ENCODE data around the gene CARM1.
A peak's percentile ranks its signal among the peaks of the same experiment; 100 is the strongest.
"Not testable (repeated sequence)": the region's sequence is repeated elsewhere in the genome, so short reads cannot be mapped to it uniquely, and the experiment has no call there.

The CARM1 gene

DNA sequence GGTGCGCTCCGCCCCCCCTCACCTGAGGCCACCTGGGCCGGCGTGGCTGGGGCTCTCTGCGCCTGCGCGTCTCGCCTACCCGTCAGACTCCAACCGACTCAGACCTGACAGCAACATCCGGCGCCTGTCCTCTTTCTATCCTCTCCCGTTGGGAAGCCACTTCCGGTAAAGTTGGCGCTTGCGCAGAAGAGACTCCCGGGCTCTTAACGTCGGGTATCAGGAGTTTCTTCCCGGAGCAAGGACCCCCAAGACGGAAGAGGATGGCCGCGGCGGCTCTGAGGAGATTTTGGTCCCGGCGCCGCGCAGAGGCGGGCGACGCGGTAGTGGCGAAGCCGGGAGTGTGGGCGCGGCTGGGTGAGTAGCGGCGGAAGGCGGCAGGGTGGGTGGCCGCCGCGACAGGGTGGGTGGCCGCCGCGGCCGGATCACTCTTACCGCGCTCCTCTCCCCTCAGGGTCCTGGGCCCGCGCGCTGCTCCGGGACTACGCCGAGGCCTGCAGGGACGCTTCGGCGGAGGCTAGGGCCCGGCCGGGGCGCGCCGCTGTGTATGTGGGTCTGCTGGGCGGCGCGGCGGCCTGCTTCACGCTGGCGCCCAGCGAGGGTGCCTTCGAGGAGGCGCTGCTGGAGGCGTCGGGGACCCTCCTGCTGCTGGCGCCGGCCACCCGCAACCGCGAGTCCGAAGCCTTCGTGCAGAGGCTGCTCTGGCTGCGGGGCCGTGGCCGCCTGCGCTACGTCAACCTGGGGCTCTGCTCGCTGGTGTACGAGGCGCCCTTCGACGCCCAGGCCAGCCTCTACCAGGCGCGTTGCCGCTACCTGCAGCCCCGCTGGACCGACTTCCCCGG is 57.4 kb downstream of the CARM1 start, which contains the start of the genes TIMM29 and YIPF2:
Gene TIMM29, plus strand, starts transcription at position 249 of the 839 bp plus-strand sequence. Its CDS starts 12 bp downstream, at position 261.
Gene YIPF2, minus strand, starts transcription at position 77 of the 839 bp plus-strand sequence. CDS start 229 bp downstream, outside the sequence.
- peak; percentile 95 for DNase-seq (ENCODE audit: low spot score)

DNA sequence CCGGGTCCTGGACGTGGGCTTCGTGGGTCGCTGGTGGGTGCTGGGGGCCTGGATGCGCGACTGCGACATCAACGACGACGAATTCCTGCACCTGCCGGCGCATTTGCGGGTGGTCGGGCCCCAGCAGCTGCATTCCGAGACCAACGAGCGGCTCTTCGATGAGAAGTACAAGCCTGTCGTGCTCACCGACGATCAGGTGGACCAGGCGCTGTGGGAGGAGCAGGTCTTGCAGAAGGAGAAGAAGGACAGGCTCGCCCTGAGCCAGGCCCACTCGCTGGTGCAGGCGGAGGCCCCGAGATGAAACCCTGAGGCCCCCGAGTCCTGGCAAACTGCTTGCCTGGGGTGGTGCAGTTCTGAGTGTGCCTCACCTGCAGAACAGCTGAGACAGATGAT is 58.0 kb downstream of the CARM1 start:
- DNase-seq (ENCODE audit: low spot score): no peak

DNA sequence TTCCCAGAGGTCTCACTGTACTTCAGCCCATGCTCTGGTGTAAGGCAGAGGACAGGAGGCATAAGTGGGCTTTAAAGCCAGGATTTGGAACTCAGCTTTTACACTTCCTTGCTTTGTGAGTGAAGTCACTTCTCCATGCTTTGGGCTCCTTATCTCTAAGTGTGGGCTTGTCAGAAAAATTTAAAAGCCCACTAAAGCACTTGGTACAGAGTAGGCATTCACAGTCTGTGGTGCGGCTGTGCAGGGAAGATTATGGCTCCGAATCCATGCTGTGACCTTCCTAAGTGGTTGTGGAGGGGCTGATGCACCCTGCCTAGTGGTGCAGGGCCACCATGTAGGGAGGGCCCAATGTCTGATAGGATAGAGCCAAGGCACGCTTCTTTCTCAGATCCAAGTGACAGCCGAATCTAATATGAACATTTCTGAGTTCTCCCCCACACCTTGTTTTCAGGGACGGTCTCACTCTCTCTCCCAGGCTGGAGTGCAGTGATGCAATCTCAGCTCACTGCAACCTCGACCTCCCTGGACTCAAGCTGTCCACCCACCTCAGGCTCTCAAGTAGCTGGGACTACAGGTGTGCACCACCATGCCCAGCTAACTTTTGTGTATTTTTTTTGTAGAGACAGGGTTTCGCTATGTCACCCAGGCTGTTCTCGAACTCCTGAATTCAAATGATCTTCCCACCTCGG is 64.2 kb downstream of the CARM1 start:
- no peak for DNase-seq (ENCODE audit: low spot score)

DNA sequence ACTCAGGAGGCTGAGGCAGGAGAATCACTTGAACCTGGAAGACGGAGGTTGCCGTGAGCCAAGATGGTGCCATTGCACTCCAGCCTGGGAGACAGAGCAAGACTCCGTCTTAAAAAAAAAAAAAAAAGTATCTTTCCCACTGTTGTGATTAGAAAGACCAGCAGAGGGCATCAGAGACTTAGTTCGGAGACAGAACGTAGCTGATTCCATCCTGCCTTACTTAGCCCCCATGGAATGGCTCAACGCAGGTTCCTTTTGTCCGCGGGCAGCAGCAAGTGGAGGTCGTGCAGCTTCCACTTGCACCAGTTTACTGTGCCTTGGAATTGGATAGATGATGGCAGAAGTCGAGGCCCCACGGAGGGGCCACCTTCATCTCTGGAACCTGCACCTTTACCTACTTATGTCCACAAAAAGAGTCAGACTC is 65.3 kb downstream of the CARM1 start:
- DNase-seq (ENCODE audit: low spot score): peak; percentile 46

DNA sequence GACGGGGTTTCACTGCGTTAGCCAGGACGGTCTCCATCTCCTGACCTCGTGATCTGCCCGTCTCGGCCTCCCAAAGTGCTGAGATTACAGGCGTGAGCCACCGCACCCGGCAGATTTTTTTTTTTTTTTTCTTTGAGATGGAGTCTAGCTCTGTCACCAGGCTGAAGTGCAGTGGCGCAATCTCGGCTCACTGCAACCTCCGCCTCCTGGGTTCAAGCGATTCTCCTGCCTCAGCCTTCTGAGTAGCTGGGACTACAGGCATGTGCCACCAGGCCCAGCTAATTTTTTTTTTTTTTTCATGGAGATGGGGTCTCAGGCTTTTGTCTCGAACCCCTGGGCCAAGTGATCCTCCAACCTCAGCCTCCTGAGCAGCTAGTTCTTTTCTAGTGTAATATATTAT is 70.3 kb downstream of the CARM1 start:
- DNase-seq (ENCODE audit: low spot score): not testable (repeated sequence)

DNA sequence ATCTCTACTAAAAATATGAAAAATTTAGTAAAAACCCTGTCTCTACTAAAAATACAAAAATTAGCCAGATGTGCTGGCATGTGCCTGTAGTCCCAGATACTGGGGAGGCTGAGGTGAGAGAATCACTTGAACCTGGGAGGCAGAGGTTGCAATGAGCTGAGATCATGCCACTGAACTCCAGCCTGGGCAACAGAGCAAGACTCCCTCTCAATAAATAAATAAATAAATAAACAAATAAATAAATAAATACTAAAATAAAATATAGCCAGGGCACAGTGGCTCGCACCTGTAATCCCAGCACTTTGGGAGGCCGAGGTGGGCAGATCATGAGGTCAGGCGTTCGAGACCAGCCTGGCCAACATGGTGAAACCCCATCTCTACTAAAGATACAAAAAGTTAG is 72.1 kb downstream of the CARM1 start:
- not testable (repeated sequence) for DNase-seq (ENCODE audit: low spot score)

DNA sequence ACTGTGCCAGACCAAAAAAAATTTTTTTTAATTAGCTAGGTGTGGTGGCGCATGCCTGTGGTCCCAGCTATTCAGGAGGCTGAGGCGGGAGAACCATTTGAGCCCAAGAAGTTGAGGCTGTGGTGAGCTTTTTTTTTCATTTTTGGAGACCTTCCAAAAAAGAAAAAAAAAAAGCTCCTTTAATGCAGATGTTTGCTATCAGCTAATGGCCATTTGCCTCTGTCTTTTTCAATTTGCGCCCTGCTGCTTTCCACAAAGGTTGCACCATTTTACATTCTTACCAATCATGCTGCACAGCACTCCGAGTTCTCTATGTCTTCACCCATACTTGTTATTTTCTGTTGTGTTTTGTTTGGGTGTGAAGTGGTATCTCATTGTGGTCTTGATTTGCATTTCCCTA is 73.9 kb downstream of the CARM1 start:
- DNase-seq (ENCODE audit: low spot score): no peak

DNA sequence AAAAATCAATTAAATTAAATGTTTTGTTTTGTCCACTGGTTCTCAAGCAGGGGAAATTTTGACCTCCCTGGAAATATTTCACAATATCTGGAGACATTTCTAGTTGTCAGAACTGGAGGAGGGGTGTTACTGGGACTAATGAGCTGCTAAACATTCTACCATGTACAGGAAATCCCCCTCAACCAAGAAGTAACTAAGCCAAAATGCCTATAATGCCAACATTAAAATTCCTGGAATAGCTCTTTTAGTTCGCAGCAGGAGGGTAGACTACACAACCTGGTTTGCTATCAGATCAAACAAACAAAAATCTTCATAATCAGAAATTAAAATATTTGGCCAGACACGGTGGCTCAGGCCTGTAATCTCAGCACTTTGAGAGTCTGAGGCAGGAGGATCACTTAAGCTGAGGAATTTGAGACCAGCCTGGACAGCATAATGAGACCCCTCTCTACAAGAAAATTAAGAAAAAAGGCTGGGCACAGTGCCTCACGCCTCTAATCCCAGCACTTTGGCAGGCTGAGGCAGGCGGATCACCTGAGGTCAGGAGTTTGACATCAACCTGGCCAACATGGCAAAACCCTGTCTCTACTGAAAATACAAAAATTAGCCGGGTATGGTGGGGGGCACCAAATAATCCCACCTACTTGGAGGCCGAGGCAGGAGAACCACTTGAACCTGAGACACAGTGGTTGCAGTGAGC is 75.8 kb downstream of the CARM1 start:
- DNase-seq (ENCODE audit: low spot score): no peak

DNA sequence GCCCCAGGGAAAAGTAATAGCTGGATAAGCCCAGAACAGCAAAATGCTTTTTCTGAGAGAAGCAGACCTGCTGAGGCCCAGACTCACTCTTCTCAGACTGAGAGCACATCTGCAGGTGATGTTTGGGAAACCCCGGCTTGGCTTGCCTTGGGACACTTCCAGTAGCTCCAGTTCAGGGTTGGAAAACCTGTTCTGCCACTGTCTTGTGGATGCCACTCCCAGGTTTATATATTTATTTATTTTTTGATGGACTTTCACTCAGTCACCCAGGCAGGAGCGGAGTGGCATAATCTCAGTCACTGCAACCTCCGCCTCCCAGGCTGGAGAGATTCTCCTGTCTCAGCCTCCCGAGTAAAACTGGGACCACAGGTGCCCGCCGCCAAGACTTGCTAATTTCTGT is 81.5 kb downstream of the CARM1 start:
- DNase-seq (ENCODE audit: low spot score): no peak

DNA sequence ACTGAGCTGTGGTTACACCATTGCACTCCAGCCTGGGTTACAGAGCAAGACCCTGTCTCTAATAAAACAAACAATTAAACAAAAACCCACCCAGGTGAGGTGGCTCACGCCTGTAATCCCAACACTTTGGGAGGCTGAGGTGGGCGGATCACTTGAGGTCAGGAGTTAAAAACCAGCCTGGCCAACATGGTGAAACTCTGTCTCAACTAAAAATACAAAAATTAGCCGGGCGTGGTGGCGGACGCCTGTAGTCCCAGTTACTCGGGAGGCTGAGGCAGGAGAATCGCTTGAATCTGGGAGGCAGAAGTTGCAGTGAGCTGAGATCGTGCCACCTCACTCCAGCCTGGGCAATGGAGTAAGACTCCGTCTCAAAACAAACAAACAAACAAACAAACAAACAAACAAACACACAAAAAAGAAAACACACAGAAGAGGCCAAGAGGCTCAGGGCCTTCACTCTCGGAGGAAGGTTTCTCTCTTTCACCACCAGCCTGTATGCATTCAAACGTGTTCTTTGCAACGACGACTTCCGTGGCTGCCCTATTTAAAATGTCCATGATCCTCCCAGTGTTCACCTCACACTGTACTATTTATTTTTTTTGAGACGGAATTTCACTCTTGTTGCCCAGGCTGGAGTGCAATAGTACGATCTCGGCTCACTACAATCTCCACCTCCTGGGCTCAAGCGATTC is 88.1 kb downstream of the CARM1 start:
- not testable (repeated sequence) for DNase-seq (ENCODE audit: low spot score)

DNA sequence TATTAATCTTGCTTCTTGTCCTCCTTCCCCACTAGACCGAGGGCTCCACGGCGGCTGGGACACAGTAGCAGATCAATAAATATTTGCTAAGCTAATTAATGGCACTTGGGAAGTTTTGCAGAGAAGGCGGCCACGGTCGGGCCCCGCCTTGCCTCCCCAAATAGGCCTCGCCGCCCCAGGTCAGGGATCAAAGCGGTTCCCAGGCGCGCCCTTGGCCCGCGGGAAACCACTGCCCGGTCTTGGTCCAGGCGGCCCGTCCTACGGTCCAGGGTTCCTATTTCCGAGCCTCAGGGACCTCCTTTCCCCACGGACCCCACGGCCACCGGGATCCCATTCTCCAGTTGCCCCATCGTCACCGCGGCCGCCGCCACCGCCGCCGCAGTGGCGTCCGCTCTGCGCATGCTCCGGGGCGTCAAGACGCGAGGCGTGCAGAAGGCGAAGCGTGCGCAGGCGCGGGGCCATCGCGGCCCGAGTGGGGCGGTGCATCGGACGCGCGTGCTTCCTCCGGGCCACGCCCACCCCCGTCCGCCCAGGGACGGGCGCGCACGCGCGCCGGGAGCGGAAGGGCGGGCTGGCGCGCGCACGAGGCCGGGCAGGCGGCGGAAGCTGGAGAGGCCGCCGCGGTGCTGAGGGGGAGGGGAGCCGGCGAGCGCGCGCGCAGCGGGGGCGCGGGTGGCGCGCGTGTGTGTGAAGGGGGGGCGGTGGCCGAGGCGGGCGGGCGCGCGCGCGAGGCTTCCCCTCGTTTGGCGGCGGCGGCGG is 89.1 kb downstream of the CARM1 start, which contains the start of gene SMARCA4:
Gene SMARCA4, plus strand, starts transcription at position 717 of the 759 bp plus-strand sequence. CDS start 23,122 bp downstream, outside the sequence.
- peak; percentile 98 for DNase-seq (ENCODE audit: low spot score)

DNA sequence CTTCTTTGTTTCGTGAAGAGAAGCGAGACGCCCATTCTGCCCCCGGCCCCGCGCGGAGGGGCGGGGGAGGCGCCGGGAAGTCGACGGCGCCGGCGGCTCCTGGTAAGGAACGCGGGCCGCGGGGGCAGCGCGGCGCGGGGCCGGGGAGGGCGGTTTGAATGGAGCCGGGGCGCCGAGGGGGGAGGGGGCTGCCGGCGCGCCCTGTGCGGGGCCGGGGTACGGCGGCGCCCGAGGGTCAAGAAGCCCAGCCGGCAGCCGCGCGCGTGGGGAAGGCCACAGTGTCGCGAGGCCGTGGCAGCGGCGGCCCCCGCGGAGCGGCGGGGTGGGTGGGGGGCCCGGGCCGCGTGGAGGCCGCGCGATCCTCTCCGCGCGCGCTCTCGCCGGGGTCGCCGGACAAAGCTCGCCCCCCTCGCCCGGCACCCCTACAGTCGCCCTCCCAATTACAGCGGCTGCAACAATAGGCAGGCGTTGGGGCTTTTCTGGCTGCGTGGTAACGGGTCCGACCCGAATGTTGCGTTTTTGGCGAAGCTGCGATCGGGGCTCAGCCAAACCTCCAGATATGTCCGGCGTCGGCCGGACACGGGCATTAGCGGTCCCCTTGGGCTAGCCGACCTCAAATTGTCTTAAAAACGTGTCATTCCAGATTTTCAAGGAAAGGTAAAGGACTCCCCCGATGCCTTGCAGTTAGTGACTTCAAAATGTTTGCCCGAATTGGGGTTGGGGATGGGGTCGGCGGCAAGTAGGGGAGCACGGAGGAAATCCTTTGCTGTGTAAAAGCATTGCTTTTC is 89.9 kb downstream of the CARM1 start:
- no peak for DNase-seq (ENCODE audit: low spot score)

DNA sequence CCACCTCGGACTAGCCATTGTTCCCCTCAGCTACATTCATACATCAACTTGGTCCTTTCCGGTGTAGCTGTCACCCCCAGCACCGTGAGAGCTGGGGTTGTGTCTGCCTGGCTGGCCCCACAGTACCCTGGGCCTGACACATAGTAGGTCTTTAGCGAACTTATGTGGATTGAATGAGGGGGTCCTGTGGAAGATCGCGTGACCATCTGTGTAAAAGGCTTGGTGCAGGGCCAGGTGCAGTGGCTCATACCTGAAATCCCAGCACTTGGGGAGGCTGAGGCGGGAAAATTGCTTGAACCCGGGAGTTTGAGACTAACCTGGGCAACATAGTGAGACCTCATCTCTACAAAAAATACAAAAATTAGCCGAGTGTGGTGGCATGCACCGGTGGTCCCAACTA is 91.5 kb downstream of the CARM1 start:
- no peak for DNase-seq (ENCODE audit: low spot score)

DNA sequence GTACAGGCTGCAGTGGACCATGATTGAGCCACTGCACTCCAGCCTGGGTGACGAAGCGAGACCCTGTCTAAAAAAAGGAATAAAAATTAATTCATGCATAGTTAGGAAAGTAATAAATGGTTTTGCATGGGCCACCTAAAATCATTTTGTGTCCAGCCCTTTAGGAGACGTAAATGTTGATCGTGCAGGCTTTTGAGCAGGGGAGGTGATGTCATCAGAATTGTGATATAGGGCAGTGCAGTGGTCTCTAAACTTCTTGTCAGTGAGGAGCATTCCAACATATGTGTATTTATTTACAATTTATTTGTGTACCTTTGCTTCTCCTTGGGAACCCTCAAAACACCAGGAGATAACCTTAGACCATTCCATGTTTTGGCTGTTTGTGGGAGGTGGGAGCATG is 92.5 kb downstream of the CARM1 start:
- DNase-seq (ENCODE audit: low spot score): no peak

DNA sequence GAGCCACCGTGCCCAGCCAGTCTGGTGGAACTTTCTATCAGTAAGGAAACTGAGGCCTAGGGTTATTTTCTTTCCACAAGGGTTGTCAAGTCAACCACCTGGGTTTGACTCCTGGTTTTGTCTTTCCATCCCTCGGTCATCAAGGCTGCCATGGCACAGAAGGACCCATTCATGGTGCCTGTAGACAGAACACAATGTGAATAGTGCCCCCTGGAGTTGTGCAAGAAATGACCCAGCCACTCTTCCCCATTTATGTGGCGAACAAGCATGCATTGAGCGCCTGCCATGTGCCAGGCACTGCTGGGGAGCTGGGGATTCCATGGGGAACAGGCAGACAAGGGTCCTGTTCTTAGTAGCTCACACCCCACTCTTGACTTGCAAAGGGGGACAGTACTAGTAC is 93.5 kb downstream of the CARM1 start:
- no peak for DNase-seq (ENCODE audit: low spot score)

DNA sequence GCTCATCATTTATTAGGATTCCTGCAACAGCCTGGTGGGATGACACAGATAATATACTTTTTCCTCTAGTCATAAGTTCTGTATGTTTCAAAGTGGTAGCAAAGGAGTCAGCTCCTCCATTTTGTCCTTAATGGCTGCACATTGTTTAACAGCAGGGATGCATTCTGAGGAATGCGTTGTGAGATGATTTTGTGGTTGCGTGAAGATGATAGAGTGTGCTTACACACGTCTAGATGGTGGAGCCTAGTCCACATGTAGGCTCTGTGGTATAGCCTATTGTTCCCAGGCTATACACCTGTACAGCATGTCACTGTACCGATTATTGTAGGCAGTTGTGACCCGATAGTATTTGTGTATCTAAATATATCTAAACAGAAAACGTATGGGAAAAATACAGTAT is 94.0 kb downstream of the CARM1 start:
- no peak for DNase-seq (ENCODE audit: low spot score)

DNA sequence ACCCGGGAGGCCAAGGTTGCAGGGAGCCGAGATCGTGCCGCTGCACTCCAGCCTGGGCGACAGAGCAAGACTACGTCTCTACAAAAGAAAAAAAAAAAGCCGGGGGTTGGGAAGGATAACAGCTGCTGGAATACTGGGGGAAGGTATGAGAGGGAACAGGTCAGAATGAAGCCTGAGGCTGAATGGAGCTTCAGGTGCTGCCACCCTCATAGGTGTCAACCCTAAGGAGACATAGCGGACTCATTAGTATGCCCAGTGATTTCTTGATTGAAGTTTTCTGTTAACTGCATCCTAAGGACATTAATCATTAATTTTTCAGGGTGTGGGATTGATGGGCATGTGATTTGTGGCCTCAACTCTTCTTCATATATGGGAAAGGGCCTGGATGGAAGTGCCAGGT is 95.5 kb downstream of the CARM1 start:
- DNase-seq (ENCODE audit: low spot score): no peak

DNA sequence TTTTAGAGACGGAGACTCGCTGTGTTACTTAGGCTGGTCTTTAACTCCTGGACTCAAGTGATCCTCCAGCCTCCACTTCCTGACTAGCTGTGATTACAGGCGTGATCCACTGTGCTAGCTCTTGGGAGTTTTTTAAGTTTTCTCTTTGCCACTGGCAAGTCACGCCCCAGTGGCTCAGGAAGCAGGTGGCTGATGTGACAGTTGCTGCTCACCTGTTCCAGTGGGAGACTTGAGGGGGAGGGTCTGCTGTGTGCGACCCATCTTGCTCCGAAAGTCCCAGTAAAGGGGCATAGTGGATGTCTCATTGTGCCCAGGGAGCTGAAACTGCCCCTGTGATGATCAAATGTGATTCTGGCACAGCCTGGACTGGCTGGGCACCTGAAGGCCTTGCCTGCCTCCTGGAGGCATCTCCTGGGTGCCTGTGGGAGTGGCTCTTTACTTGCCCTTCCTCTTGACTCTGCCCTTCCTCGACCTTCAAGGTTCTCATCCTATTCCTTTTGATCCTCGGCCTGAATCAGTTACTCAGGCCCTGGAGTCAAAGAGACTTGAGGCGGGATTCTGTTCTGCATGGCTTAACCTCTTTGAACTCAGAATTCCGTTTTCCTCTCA is 97.3 kb downstream of the CARM1 start:
- no peak for DNase-seq (ENCODE audit: low spot score)

DNA sequence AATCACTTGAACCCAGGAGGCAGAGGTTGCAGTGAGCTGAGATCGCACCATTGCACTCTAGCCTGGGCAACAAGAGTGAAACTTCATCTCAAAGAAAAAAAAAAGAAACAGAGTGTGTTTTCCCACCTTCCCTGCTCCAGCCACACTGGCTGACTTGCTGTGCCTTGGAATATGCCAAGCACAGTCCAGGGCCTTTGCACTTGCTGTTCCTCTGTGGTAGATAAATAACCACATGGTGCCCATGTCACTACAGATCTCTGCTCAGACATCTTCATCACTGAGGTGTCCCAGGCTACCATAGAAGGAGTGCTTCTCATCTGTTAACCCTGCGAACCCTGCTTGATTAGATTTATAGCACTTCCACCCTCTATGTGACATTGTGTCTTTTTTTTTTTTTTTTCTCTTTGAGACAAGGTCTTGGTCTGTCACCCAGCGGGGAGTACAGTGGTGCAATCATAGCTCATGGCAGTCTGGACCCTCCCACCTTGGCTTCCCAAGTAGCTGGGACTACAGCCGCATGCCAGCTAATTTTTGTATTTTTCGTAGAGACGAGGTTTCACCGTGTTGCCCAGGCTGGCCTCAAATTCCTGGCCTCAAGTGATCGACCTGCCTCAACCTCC is 99.9 kb downstream of the CARM1 start:
- DNase-seq (ENCODE audit: low spot score): no peak
